Endothelial cell of umbilical vein (primary cell): ENCODE results near the gene CNN1. TPM values are rescaled to one million over a fixed set of nuclear protein-coding genes. Genes with fewer than 3 reads are reported as not detected.
A peak's percentile ranks its signal among the peaks of the same experiment; 100 is the strongest.

Source experiments
- BruUV-seq: library from RNA; stranded (reverse); fragments of 400-500 nt; replicated peaks from 2 replicates; lab custom pipeline; 2021; lab: Mats Ljungman, UMichigan
- CTCF ChIA-PET: fragments of 300-600, 350-600 bp; sonication (Branson Sonifier 250); formaldehyde crosslinking; loops from one replicate; lab custom pipeline; 2021; ENCODE audit warnings: antibody characterized with exemption, inconsistent platforms; lab: Charles Lee
- POLR2A ChIA-PET: fragments of 300-600, 350-600 bp; sonication (Branson Sonifier 250); formaldehyde crosslinking; loops from one replicate; lab custom pipeline; 2021; ENCODE audit warnings: antibody characterized with exemption, inconsistent platforms; lab: Charles Lee
- DNase-seq: peaks from one replicate; pipeline ENCODE4 v3.0.0-alpha.2; 2011; ENCODE audit warnings: low read depth, low spot score
- FAIRE-seq: peaks from 2 replicates; lab custom pipeline; 2011; peaks lifted over from hg19 to GRCh38; lab: Jason Lieb, UNC
- H2AFZ ChIP-seq: 2 replicates; pipeline ENCODE4 v1.6.0; 2012; ENCODE audit warnings: low read depth, low read length, control low read depth, inconsistent platforms
- H3K27ac ChIP-seq: 2 replicates; pipeline ENCODE4 v1.5.1; 2011; ENCODE audit warnings: low read depth, mild to moderate bottlenecking, control low read depth, low read length, moderate library complexity; ENCODE audit not compliant: insufficient read depth
- H3K27me3 ChIP-seq, 2 experiments: 2 replicates each; pipeline versions ENCODE4 v1.6.0 to v1.6.1; 2011; ENCODE audit warnings: low read length in 2 of 2, mixed read lengths in 1 of 2; ENCODE audit not compliant: control insufficient read depth in 2 of 2, insufficient read depth in 2 of 2
- H3K36me3 ChIP-seq, 2 experiments: 2 replicates in 1 of 2; 3 replicates in 1 of 2; pipeline ENCODE4 v1.5.1; 2011; ENCODE audit warnings: low read length in 2 of 2, mild to moderate bottlenecking in 1 of 2, moderate library complexity in 1 of 2; ENCODE audit not compliant: control insufficient read depth in 2 of 2, insufficient read depth in 2 of 2; ENCODE audit errors: extremely low read depth in 1 of 2
- H3K4me1 ChIP-seq: 3 replicates; pipeline ENCODE4 v1.5.1; 2011; ENCODE audit warnings: mild to moderate bottlenecking, low read length; ENCODE audit not compliant: control insufficient read depth, insufficient read depth; ENCODE audit errors: extremely low read depth
- H3K4me2 ChIP-seq: 2 replicates; pipeline ENCODE4 v1.6.1; 2011; ENCODE audit warnings: low read length, control low read depth, mixed read lengths; ENCODE audit not compliant: insufficient read depth
- H3K4me3 ChIP-seq, 3 experiments: fragments of 200-600 bp in 1 of 3; sonication (generic), shearing (Covaris generic) in 1 of 3; replicated peaks in 1 of 3; 2 replicates each; pipeline ENCODE4 v1.5.1; 2011 to 2016; ENCODE audit warnings: control low read depth in 3 of 3, low read length in 3 of 3, mild to moderate bottlenecking in 2 of 3, inconsistent platforms in 1 of 3, low read depth in 1 of 3, moderate library complexity in 1 of 3; ENCODE audit not compliant: insufficient read depth in 1 of 3
- H3K79me2 ChIP-seq: 2 replicates; pipeline ENCODE4 v1.6.0; 2012; ENCODE audit warnings: low read length, inconsistent platforms; ENCODE audit not compliant: control insufficient read depth, insufficient read depth
- H3K9ac ChIP-seq: replicated peaks from 2 replicates; pipeline ENCODE3; 2011; ENCODE audit warnings: low read length, control low read depth; ENCODE audit not compliant: insufficient read depth; ENCODE audit errors: extremely low read depth
- H3K9me1 ChIP-seq: replicated peaks from 3 replicates; pipeline ENCODE4 v1.6.0; 2011; ENCODE audit warnings: mild to moderate bottlenecking, low read length; ENCODE audit not compliant: control insufficient read depth, insufficient read depth; ENCODE audit errors: extremely low read depth
- H3K9me3 ChIP-seq: replicated peaks from 2 replicates; pipeline ENCODE4 v1.5.1; 2012; ENCODE audit warnings: low read length, inconsistent platforms; ENCODE audit not compliant: control insufficient read depth, insufficient read depth
- H4K20me1 ChIP-seq: replicated peaks from 2 replicates; pipeline ENCODE3; 2011; ENCODE audit warnings: mild to moderate bottlenecking, low read length; ENCODE audit not compliant: control insufficient read depth, insufficient read depth; ENCODE audit errors: extremely low read depth
- EZH2 ChIP-seq: IDR thresholded peaks from 2 replicates; pipeline ENCODE4 v1.6.1; 2012; ENCODE audit warnings: borderline replicate concordance, low read depth, mild to moderate bottlenecking, moderate library complexity, low read length, inconsistent platforms; ENCODE audit not compliant: severe bottlenecking
- FOS ChIP-seq: IDR thresholded peaks from 2 replicates; pipeline ENCODE4 v1.6.1; 2011; ENCODE audit warnings: mild to moderate bottlenecking, low read length, moderate library complexity, borderline replicate concordance; ENCODE audit not compliant: insufficient read depth
- GATA2 ChIP-seq: IDR thresholded peaks from 2 replicates; pipeline ENCODE4 v1.7.0; 2011; ENCODE audit warnings: low read depth, mild to moderate bottlenecking, moderate library complexity, mixed read lengths, low read length; ENCODE audit not compliant: insufficient read length, insufficient read depth
- JUN ChIP-seq: IDR thresholded peaks from 2 replicates; pipeline ENCODE4 v1.6.1; 2011; ENCODE audit warnings: borderline replicate concordance, low read depth; ENCODE audit not compliant: insufficient read length, insufficient read depth
- MYC ChIP-seq: IDR thresholded peaks from one replicate; pipeline ENCODE4 v1.6.1; 2011; ENCODE audit warnings: mild to moderate bottlenecking, low read depth, low read length
- POLR2A ChIP-seq: IDR thresholded peaks from 2 replicates; pipeline ENCODE4 v1.6.1; 2012; ENCODE audit warnings: low read depth, mild to moderate bottlenecking, control low read depth, low read length
- POLR2AphosphoS5 ChIP-seq: IDR thresholded peaks from 2 replicates; pipeline ENCODE4 v1.6.1; 2012; ENCODE audit warnings: low read depth, mild to moderate bottlenecking, control low read depth, low read length, moderate library complexity; ENCODE audit not compliant: insufficient read depth
- dilution Hi-C: fragments of 300-500 bp; cut with MboI; formaldehyde crosslinking; loops from one replicate; pipeline ENCODE4 v1.15.0; 2019; ENCODE audit warnings: low sequenced_read_pairs; ENCODE audit not compliant: extremely low pct_ligation_motif_present
- intact Hi-C: fragments of 100-400 bp; cut with micrococcal nuclease; formaldehyde crosslinking; loops from one replicate; pipeline ENCODE4 v1.10.0; 2022
- polyA plus RNA-seq, 4 experiments: library from polyadenylated mRNA; depleted of rRNA in 3 of 4; stranded (reverse) in 3 of 4; unstranded in 1 of 4; fragments of >200 nt; gene quantifications; 2 replicates each; pipeline versions ENCODE4 v1.2.1 to v1.2.3, GENCODE V29; 2011 to 2012; ENCODE audit warnings: missing spikeins in 1 of 4
- total RNA-seq: library from RNA; stranded (reverse); gene quantifications from 2 replicates; pipeline ENCODE4 v1.2.3, GENCODE V29; 2021
- TF ChIP-seq, protein P1 (sequence below), 2 donors: IDR thresholded peaks; 1 replicate in 1 of 2; 2 replicates in 1 of 2; pipeline ENCODE4 v1.5.1; 2011; ENCODE audit warnings: low read length in 2 of 2, mild to moderate bottlenecking in 2 of 2, moderate library complexity in 2 of 2, control low read depth in 1 of 2, inconsistent platforms in 1 of 2, low read depth in 1 of 2; ENCODE audit not compliant: insufficient read depth in 1 of 2; ENCODE audit errors: extremely low read depth in 1 of 2
- TF ChIP-seq, protein P2 (sequence below): IDR thresholded peaks from 2 replicates; pipeline ENCODE4 v1.6.1; 2011; ENCODE audit not compliant: insufficient read depth, insufficient read length

CNN1 gene
- total and polyA plus RNA-seq, 2 donors (not counting 3 experiments of a cell fraction or from before 2014, with no cell fraction given), result 0.76 TPM; not detected in 1

DNA sequence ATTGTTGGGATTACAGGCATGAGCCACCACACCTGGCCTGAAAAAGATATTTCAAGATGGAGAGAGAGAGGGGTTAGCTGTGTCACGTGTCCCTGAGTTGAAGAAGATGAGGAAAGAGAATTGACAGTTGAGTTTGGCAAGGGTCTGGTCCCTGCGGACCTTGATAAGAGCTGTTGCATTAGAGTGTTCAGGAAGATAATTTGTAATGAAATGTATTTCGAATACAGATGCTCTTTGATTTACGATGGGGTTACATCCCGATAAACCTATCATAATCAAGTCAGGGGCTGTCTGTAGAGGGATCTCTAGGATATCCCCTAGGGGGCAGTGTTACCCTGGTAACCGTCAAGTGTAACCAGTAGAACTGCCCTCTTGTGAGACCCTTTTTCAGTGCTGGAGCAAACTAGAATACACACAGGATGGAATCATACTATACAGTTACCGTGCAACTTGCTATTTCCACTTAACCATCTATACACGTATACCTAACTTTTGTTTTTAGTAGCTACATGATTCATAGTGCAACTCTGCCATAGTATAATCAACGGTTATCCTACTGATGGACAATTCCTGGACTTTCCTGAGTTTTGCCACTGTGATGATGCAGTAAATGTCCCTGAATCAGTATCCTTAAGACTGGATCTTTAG lies 21.9 kb downstream of the CNN1 start:
- Histone ChIP-seq H3K27me3 (no peaks in the 10 kb centered on the region), H3K9me1 (no peaks in the 10 kb centered on the region), H3K9me3 (no peaks in the 10 kb centered on the region), H3K79me2 (peaks cover 22% of the 10 kb centered on the region), H2AFZ (no peak overlapping the region), H3K4me3 (no peak overlapping the region), H3K36me3 (no peaks in the 10 kb centered on the region), H3K27ac (no peak overlapping the region), H3K9ac (no peak overlapping the region), H3K4me1 (peaks cover 9% of the 10 kb centered on the region), H4K20me1 (no peaks in the 10 kb centered on the region), H3K4me2 (no peak overlapping the region)
- ChIA-PET CTCF (interaction anchor here (0.5 to 2.1 kb wide), 9 partner anchors 18 to 428 kb away, joined by 3 to 8 read pairs (median 5); no protein-coding TSS in a partner anchor), POLR2A (no interaction called here)
- BruUV-seq, result no TSS peak
- peak; percentile 78 for DNase-seq
- FAIRE-seq, result peak; percentile 84
- intact Hi-C loops (loop anchor here (5.0 kb wide), 1 partner anchor 137 kb away; no protein-coding TSS in a partner anchor), dilution Hi-C loops (no loop called here)
- no peak for TF ChIP-seq POLR2AphosphoS5
- TF ChIP-seq, protein P1, sequence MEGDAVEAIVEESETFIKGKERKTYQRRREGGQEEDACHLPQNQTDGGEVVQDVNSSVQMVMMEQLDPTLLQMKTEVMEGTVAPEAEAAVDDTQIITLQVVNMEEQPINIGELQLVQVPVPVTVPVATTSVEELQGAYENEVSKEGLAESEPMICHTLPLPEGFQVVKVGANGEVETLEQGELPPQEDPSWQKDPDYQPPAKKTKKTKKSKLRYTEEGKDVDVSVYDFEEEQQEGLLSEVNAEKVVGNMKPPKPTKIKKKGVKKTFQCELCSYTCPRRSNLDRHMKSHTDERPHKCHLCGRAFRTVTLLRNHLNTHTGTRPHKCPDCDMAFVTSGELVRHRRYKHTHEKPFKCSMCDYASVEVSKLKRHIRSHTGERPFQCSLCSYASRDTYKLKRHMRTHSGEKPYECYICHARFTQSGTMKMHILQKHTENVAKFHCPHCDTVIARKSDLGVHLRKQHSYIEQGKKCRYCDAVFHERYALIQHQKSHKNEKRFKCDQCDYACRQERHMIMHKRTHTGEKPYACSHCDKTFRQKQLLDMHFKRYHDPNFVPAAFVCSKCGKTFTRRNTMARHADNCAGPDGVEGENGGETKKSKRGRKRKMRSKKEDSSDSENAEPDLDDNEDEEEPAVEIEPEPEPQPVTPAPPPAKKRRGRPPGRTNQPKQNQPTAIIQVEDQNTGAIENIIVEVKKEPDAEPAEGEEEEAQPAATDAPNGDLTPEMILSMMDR (IDR thresholded peaks at IDR 0.05; ENCODE audit: extremely low read depth in 1 of 2, insufficient read depth in 1 of 2, low read depth in 1 of 2, low read length in 2 of 2), result peak; percentile 66 to 72

DNA sequence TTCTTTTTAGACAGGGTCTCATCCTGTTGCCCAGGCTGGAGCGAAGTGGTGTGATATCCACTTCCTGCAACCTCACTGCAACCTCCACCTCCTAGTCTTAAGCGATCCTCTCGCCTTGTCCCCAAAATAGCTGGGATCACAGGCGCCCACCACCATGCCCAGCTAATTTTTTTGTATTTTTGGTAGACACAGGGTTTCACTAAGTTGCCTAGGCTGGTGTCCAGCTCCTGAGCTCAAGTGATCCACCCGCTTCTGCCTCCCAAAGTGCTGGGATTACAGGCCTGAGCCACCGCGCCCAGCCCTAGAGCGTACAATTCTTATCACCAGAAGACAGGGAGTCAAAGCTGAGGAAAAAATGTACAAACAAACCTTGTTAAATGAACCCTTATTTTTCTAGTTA lies 24.9 kb downstream of the CNN1 start:
- Histone ChIP-seq H3K4me3 (no peak overlapping the region), H3K27me3 (no peaks in the 10 kb centered on the region), H3K36me3 (no peaks in the 10 kb centered on the region), H4K20me1 (no peaks in the 10 kb centered on the region), H3K4me2 (no peak overlapping the region), H3K27ac (no peak overlapping the region), H3K79me2 (peaks cover 4% of the 10 kb centered on the region), H3K9me3 (no peaks in the 10 kb centered on the region), H2AFZ (peak overlapping the region; percentile 39), H3K9me1 (no peaks in the 10 kb centered on the region), H3K9ac (no peak overlapping the region), H3K4me1 (peaks cover 4% of the 10 kb centered on the region)
- DNase-seq (no peak), FAIRE-seq (no peak)
- intact Hi-C loops, result loop anchor here (5.0 kb wide), 1 partner anchor 134 kb away; no protein-coding TSS in a partner anchor
- TF ChIP-seq FOS (no peak), JUN (no peak), EZH2 (no peak), POLR2AphosphoS5 (no peak), GATA2 (no peak), MYC (no peak), POLR2A (no peak)
- TF ChIP-seq, protein P2, sequence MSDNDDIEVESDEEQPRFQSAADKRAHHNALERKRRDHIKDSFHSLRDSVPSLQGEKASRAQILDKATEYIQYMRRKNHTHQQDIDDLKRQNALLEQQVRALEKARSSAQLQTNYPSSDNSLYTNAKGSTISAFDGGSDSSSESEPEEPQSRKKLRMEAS, result no peak
- TF ChIP-seq, protein P1 (IDR thresholded peaks at IDR 0.05; ENCODE audit: extremely low read depth in 1 of 2, insufficient read depth in 1 of 2, low read depth in 1 of 2, low read length in 2 of 2), result no peak
- POLR2A ChIA-PET, result no interaction called here
- CTCF ChIA-PET, result interaction anchor here (1.0 to 1.4 kb wide), 5 partner anchors 9 to 269 kb away, joined by 3 to 5 read pairs (median 3); no protein-coding TSS in a partner anchor
- dilution Hi-C loops, result no loop called here
- BruUV-seq, result no TSS peak
